WTC11 (cell line): ENCODE data around the gene SERPINI2. TPM values are rescaled to one million over a fixed set of nuclear protein-coding genes. Genes with fewer than 3 reads are reported as not detected.

Experiments
- ATAC-seq: fragments of 200-7000 bp; cut with Tn5 transposase; 2 replicates; pipeline ENCODE4 v1.10.0; 2021; ENCODE audit warnings: mild to moderate bottlenecking, moderate library complexity
- CTCF ChIA-PET: fragments of 300-600 bp; sonication (Branson Sonifier 250); formaldehyde crosslinking; loops from one replicate; lab custom pipeline; 2021; ENCODE audit warnings: antibody characterized with exemption; lab: Charles Lee
- POLR2A ChIA-PET: fragments of 350-600 bp; sonication (Branson Sonifier 250); formaldehyde crosslinking; loops from one replicate; lab custom pipeline; 2021; ENCODE audit warnings: antibody characterized with exemption; lab: Charles Lee
- DNase-seq: peaks from one replicate; pipeline ENCODE4 v3.0.0; 2021; ENCODE audit warnings: low spot score
- H3K27ac Mint-ChIP-seq: 2 replicates; pipeline ENCODE4 v1.8.0; 2021; ENCODE audit warnings: mixed read lengths
- H3K27me3 Mint-ChIP-seq: 2 replicates; pipeline ENCODE4 v1.8.0; 2021; ENCODE audit warnings: low read depth, mild to moderate bottlenecking, moderate library complexity, mixed read lengths
- H3K36me3 Mint-ChIP-seq: 2 replicates; pipeline ENCODE4 v1.8.0; 2021; ENCODE audit warnings: mixed read lengths
- H3K4me1 Mint-ChIP-seq: 2 replicates; pipeline ENCODE4 v1.8.0; 2022; ENCODE audit warnings: mixed read lengths
- H3K4me3 Mint-ChIP-seq: 2 replicates; pipeline ENCODE4 v1.8.0; 2021; ENCODE audit warnings: mild to moderate bottlenecking, moderate library complexity, mixed read lengths
- H3K9me3 Mint-ChIP-seq: 2 replicates; pipeline ENCODE4 v1.8.0; 2021; ENCODE audit warnings: mixed read lengths
- CREM ChIP-seq: sonication (generic); formaldehyde crosslinking; IDR thresholded peaks from 2 replicates; pipeline ENCODE4 v1.8.1; 2022; ENCODE audit warnings: mild to moderate bottlenecking, missing genetic modification reagents, moderate library complexity
- EMX1 ChIP-seq: fragments of 250-450 bp; sonication (Bioruptor Pico); IDR thresholded peaks from 2 replicates; pipeline ENCODE4 v1.8.0; 2021; ENCODE audit warnings: mild to moderate bottlenecking
- ETV6 ChIP-seq: sonication (generic); formaldehyde crosslinking; IDR thresholded peaks from 2 replicates; pipeline ENCODE4 v1.8.1; 2022; ENCODE audit warnings: mild to moderate bottlenecking, missing genetic modification reagents
- FOXK1 ChIP-seq: sonication (generic); formaldehyde crosslinking; IDR thresholded peaks from 2 replicates; pipeline ENCODE4 v1.8.0; 2022; ENCODE audit warnings: mild to moderate bottlenecking, moderate library complexity, missing genetic modification reagents
- GTF2I ChIP-seq: fragments of 250-450 bp; sonication (Bioruptor Pico); conservative IDR thresholded peaks from 2 replicates; pipeline ENCODE4 v1.4.0; 2021; ENCODE audit warnings: mild to moderate bottlenecking
- KAT7 ChIP-seq: sonication (generic); formaldehyde crosslinking; IDR thresholded peaks from 2 replicates; pipeline ENCODE4 v1.8.1; 2023; ENCODE audit warnings: missing genetic modification reagents, mild to moderate bottlenecking, borderline replicate concordance
- MYBL2 ChIP-seq: sonication (generic); formaldehyde crosslinking; IDR thresholded peaks from 2 replicates; pipeline ENCODE4 v1.8.1; 2023; ENCODE audit warnings: mild to moderate bottlenecking, moderate library complexity, missing genetic modification reagents
- NFE2L1 ChIP-seq: sonication (generic); formaldehyde crosslinking; IDR thresholded peaks from 2 replicates; pipeline ENCODE4 v1.8.1; 2023; ENCODE audit warnings: missing genetic modification reagents
- RELA ChIP-seq: sonication (generic); formaldehyde crosslinking; IDR thresholded peaks from 2 replicates; pipeline ENCODE4 v1.8.1; 2022; ENCODE audit warnings: missing genetic modification reagents, mild to moderate bottlenecking, borderline replicate concordance
- RORB ChIP-seq: fragments of 250-450 bp; sonication (Bioruptor Pico); IDR thresholded peaks from 2 replicates; pipeline ENCODE4 v1.9.0; 2021; ENCODE audit warnings: mild to moderate bottlenecking
- TP53 ChIP-seq: sonication (generic); formaldehyde crosslinking; IDR thresholded peaks from 2 replicates; pipeline ENCODE4 v1.8.1; 2023; ENCODE audit warnings: mild to moderate bottlenecking, missing genetic modification reagents
- ZBTB21 ChIP-seq: sonication (generic); formaldehyde crosslinking; IDR thresholded peaks from 2 replicates; pipeline ENCODE4 v1.8.1; 2023; ENCODE audit warnings: mild to moderate bottlenecking, missing genetic modification reagents, borderline replicate concordance
- ZNF121 ChIP-seq: sonication (generic); formaldehyde crosslinking; IDR thresholded peaks from 2 replicates; pipeline ENCODE4 v1.8.0; 2023; ENCODE audit warnings: missing genetic modification reagents
- ZNF138 ChIP-seq: sonication (generic); formaldehyde crosslinking; conservative IDR thresholded peaks from 2 replicates; pipeline ENCODE4 v1.8.1; 2022; ENCODE audit warnings: mild to moderate bottlenecking, moderate library complexity, missing genetic modification reagents
- ZNF263 ChIP-seq: sonication (generic); formaldehyde crosslinking; IDR thresholded peaks from 2 replicates; pipeline ENCODE4 v1.8.1; 2022; ENCODE audit warnings: low read depth, mild to moderate bottlenecking, moderate library complexity, missing genetic modification reagents
- total RNA-seq: library from RNA; stranded (reverse); gene quantifications from 3 replicates; pipeline ENCODE4 v1.2.3, GENCODE V29; 2021
- TF ChIP-seq, protein P1 (sequence below): sonication (generic); formaldehyde crosslinking; IDR thresholded peaks from 2 replicates; pipeline ENCODE4 v1.8.0; 2023; ENCODE audit warnings: missing genetic modification reagents
- TF ChIP-seq, protein P2 (sequence below): sonication (generic); formaldehyde crosslinking; IDR thresholded peaks from 2 replicates; pipeline ENCODE4 v1.8.1; 2022; ENCODE audit warnings: low read depth, mild to moderate bottlenecking, moderate library complexity, missing genetic modification reagents, borderline replicate concordance
- TF ChIP-seq, protein P3 (sequence below): sonication (generic); formaldehyde crosslinking; IDR thresholded peaks from 2 replicates; pipeline ENCODE4 v1.8.0; 2022; ENCODE audit warnings: mild to moderate bottlenecking, missing genetic modification reagents
- TF ChIP-seq, protein P4 (sequence below): fragments of 250-450 bp; sonication (Bioruptor Pico); IDR thresholded peaks from 2 replicates; pipeline ENCODE4 v2.1.2; 2022; ENCODE audit warnings: mild to moderate bottlenecking, moderate library complexity
- TF ChIP-seq, protein P5 (sequence below): sonication (generic); formaldehyde crosslinking; IDR thresholded peaks from 2 replicates; pipeline ENCODE4 v1.8.0; 2022; ENCODE audit warnings: missing genetic modification reagents
- TF ChIP-seq, protein P6 (sequence below): sonication (generic); formaldehyde crosslinking; IDR thresholded peaks from 2 replicates; pipeline ENCODE4 v1.8.0; 2022; ENCODE audit warnings: mild to moderate bottlenecking, missing genetic modification reagents

The SERPINI2 gene
- total RNA-seq, 1 experiment from 2014 or later, result not detected

DNA sequence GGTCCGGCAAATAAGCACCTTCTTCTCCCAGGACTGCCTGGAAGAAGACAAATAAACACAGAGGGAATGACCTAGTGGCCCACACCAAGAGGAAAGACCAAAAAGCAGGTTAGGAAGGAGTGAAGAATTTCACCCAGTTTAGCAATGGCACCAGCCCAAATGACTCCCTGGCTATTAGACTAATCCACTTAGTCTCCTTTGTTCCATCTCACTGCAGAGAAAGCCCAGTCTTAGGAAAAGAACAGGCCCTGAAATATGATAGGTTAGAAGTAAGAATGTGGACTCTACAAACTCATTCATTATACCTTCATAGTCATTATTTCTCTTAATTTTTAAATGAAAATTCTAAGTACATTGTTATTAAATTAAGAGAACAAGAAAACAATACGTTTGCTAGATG lies 23.2 kb downstream of the SERPINI2 start:
- Mint-ChIP-seq H3K4me1 (peaks cover 32% of the 10 kb centered on the region), H3K9me3 (no peaks in the 10 kb centered on the region), H3K27me3 (no peaks in the 10 kb centered on the region), H3K36me3 (no peaks in the 10 kb centered on the region), H3K27ac (no peak overlapping the region), H3K4me3 (no peak overlapping the region)
- CTCF ChIA-PET, result interaction anchor here (1.0 to 1.9 kb wide), 2 partner anchors 71 to 290 kb away, joined by 3 to 5 read pairs; partner anchors contain the start of gene ZBBX
- ATAC-seq, result no peak
- TF ChIP-seq RORB (no peak), CREM (CRISPR knock-in tag) (no peak), FOXK1 (CRISPR knock-in tag) (no peak), GTF2I (CRISPR knock-in tag) (no peak), ZNF121 (CRISPR knock-in tag) (no peak), NFE2L1 (CRISPR knock-in tag) (no peak), ZNF263 (CRISPR knock-in tag) (no peak), ZBTB21 (CRISPR knock-in tag) (no peak), KAT7 (CRISPR knock-in tag) (no peak)
- TF ChIP-seq, protein P1, sequence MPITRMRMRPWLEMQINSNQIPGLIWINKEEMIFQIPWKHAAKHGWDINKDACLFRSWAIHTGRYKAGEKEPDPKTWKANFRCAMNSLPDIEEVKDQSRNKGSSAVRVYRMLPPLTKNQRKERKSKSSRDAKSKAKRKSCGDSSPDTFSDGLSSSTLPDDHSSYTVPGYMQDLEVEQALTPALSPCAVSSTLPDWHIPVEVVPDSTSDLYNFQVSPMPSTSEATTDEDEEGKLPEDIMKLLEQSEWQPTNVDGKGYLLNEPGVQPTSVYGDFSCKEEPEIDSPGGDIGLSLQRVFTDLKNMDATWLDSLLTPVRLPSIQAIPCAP (CRISPR knock-in tag), result no peak
- TF ChIP-seq, protein P2, sequence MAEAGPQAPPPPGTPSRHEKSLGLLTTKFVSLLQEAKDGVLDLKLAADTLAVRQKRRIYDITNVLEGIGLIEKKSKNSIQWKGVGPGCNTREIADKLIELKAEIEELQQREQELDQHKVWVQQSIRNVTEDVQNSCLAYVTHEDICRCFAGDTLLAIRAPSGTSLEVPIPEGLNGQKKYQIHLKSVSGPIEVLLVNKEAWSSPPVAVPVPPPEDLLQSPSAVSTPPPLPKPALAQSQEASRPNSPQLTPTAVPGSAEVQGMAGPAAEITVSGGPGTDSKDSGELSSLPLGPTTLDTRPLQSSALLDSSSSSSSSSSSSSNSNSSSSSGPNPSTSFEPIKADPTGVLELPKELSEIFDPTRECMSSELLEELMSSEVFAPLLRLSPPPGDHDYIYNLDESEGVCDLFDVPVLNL (CRISPR knock-in tag), result no peak
- no peak for DNase-seq
- POLR2A ChIA-PET, result no interaction called here

DNA sequence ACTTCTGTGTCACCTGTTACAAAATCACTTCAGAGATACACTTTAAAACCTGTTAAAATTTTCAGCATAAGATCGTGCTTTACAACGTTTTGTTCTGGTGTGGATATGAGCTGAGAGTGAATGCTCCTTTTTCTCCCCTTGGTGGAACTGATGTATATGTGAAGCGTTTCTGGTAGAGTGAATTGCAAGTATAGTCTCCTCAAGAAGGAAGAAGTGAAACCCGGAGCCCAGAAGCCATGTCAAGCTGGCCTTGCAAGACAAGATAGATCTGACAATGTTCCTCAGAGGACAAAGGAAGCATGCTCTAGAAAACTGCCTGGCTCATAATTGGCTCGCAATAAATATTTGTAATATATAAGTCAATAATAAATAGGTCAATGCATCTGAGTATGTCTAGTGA lies 23.6 kb downstream of the SERPINI2 start:
- ChIA-PET CTCF (no interaction called here), POLR2A (no interaction called here)
- ATAC-seq (no peak), DNase-seq (no peak)
- Mint-ChIP-seq H3K9me3 (no peaks in the 10 kb centered on the region), H3K36me3 (no peaks in the 10 kb centered on the region), H3K27ac (no peak overlapping the region), H3K4me3 (no peak overlapping the region), H3K27me3 (no peaks in the 10 kb centered on the region), H3K4me1 (peaks cover 27% of the 10 kb centered on the region)
- TF ChIP-seq, protein P3, sequence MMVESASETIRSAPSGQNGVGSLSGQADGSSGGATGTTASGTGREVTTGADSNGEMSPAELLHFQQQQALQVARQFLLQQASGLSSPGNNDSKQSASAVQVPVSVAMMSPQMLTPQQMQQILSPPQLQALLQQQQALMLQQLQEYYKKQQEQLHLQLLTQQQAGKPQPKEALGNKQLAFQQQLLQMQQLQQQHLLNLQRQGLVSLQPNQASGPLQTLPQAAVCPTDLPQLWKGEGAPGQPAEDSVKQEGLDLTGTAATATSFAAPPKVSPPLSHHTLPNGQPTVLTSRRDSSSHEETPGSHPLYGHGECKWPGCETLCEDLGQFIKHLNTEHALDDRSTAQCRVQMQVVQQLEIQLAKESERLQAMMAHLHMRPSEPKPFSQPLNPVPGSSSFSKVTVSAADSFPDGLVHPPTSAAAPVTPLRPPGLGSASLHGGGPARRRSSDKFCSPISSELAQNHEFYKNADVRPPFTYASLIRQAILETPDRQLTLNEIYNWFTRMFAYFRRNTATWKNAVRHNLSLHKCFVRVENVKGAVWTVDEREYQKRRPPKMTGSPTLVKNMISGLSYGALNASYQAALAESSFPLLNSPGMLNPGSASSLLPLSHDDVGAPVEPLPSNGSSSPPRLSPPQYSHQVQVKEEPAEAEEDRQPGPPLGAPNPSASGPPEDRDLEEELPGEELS (CRISPR knock-in tag), result no peak

DNA sequence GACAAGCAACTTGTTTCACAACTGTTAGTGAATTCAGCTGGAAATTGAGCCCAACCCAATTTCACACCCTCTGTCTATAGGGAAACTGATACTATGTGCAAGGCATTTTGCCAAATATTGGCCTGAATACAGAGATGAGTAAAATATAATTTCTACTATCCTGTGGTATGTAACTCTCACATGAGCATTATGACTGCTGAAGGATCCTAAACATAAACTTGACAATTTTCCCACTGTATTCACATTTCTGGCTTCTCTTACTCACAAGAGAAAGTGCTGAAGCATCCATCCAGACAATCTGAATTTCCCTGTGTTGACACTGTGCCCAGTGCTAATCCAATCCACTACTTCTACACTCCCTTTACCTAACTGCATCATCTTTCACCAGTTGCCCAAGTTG lies 28.4 kb downstream of the SERPINI2 start:
- peaks cover 5% of the 10 kb centered on the region for H3K9me3 Mint-ChIP-seq
- ATAC-seq, result no peak
- POLR2A ChIA-PET, result no interaction called here
- H3K4me1 Mint-ChIP-seq, result no peaks in the 10 kb centered on the region
- H3K36me3 Mint-ChIP-seq, result peaks cover 4% of the 10 kb centered on the region; the same call in 1 of the 2 replicates
- TF ChIP-seq EMX1 (CRISPR knock-in tag), result no peak
- no peak for TF ChIP-seq NFE2L1 (CRISPR knock-in tag)
- no peak for TF ChIP-seq ZNF138 (CRISPR knock-in tag)
- TF ChIP-seq, protein P4, sequence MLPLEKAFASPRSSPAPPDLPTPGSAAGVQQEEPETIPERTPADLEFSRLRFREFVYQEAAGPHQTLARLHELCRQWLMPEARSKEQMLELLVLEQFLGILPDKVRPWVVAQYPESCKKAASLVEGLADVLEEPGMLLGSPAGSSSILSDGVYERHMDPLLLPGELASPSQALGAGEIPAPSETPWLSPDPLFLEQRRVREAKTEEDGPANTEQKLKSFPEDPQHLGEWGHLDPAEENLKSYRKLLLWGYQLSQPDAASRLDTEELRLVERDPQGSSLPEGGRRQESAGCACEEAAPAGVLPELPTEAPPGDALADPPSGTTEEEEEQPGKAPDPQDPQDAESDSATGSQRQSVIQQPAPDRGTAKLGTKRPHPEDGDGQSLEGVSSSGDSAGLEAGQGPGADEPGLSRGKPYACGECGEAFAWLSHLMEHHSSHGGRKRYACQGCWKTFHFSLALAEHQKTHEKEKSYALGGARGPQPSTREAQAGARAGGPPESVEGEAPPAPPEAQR (CRISPR knock-in tag), result no peak
- TF ChIP-seq, all 79 proteins: peak for 0
- no peak overlapping the region for H3K27ac Mint-ChIP-seq
- no peak for DNase-seq
- CTCF ChIA-PET, result no interaction called here
- H3K4me3 Mint-ChIP-seq, result no peak overlapping the region
- H3K27me3 Mint-ChIP-seq, result no peaks in the 10 kb centered on the region

DNA sequence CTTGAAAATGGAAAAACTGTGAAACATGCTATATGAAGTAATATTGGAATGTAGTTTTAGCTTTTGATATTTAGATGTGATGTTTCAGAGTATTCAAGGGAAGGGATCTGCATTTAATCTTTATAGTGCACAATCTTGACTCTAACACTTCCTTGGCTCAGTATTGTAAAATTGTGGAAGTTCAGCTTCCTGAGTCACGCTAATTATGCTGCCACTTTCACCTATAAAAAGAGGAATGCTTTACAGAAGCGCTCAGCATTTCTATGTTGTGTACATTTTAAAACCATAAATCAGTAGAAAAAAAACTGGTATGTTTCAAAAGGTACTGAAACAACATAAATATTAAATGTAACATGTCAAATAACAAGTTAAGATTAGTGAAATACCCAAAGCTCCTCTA lies 32.6 kb downstream of the SERPINI2 start:
- Mint-ChIP-seq H3K4me1 (peaks cover 9% of the 10 kb centered on the region; the same call in 1 of the 2 replicates), H3K9me3 (peaks cover 21% of the 10 kb centered on the region)
- no peak for TF ChIP-seq TP53
- TF ChIP-seq, protein P5, sequence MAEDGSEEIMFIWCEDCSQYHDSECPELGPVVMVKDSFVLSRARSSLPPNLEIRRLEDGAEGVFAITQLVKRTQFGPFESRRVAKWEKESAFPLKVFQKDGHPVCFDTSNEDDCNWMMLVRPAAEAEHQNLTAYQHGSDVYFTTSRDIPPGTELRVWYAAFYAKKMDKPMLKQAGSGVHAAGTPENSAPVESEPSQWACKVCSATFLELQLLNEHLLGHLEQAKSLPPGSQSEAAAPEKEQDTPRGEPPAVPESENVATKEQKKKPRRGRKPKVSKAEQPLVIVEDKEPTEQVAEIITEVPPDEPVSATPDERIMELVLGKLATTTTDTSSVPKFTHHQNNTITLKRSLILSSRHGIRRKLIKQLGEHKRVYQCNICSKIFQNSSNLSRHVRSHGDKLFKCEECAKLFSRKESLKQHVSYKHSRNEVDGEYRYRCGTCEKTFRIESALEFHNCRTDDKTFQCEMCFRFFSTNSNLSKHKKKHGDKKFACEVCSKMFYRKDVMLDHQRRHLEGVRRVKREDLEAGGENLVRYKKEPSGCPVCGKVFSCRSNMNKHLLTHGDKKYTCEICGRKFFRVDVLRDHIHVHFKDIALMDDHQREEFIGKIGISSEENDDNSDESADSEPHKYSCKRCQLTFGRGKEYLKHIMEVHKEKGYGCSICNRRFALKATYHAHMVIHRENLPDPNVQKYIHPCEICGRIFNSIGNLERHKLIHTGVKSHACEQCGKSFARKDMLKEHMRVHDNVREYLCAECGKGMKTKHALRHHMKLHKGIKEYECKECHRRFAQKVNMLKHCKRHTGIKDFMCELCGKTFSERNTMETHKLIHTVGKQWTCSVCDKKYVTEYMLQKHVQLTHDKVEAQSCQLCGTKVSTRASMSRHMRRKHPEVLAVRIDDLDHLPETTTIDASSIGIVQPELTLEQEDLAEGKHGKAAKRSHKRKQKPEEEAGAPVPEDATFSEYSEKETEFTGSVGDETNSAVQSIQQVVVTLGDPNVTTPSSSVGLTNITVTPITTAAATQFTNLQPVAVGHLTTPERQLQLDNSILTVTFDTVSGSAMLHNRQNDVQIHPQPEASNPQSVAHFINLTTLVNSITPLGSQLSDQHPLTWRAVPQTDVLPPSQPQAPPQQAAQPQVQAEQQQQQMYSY (CRISPR knock-in tag), result no peak
- no peak for TF ChIP-seq MYBL2 (CRISPR knock-in tag)
- TF ChIP-seq, protein P6, sequence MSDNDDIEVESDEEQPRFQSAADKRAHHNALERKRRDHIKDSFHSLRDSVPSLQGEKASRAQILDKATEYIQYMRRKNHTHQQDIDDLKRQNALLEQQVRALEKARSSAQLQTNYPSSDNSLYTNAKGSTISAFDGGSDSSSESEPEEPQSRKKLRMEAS (CRISPR knock-in tag), result no peak
- no peak for TF ChIP-seq RELA (CRISPR knock-in tag)
- TF ChIP-seq ETV6 (CRISPR knock-in tag), result no peak

More for the DNA sequence above, 32.6 kb downstream of the SERPINI2 start:
- ATAC-seq (no peak), DNase-seq (no peak)
- Mint-ChIP-seq H3K27ac (no peak overlapping the region), H3K4me3 (no peak overlapping the region), H3K27me3 (no peaks in the 10 kb centered on the region), H3K36me3 (peaks cover 12% of the 10 kb centered on the region; the same call in 1 of the 2 replicates)
- CTCF ChIA-PET, result no interaction called here
- POLR2A ChIA-PET, result no interaction called here
